ENCODE results near the gene SYCP3. TPM values are rescaled to one million over a fixed set of nuclear protein-coding genes. Genes with fewer than 3 reads are reported as not detected.

Gene SYCP3
- polyA plus RNA-seq, 1 of the 3 experiments (the other 2 are of a cell fraction) = 0.07 TPM

DNA sequence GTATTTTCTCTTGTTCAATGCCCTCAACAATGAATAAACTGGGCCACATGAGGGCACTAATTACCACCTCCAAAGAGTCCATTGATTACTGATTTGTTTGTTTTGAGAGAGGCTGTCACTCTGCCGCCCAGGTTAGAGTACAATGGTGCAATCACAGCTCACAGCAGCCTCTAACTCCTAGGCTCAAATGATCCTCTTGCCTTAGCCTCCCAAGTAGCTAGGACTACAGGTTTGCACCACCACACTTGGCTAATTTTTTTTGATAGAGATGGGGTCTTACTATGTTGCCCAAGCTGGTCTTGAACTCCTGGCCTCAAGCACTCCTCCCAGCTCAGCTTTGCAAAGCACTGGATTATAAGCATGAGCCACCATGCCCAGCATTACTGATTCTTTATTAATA, 28.3 kb upstream of the SYCP3 start:
- H3K27me3 ChIP-seq (ENCODE audit: insufficient read depth) = no peaks in the 10 kb centered on the region
- H3F3A ChIP-seq (replicated peaks; ENCODE audit: insufficient read depth) = no peaks in the 10 kb centered on the region
- WGBS (ENCODE audit: low lambda C conversion rate) = 86% methylated on average over 1 of the region's 1 CpG
- H3K36me3 ChIP-seq (replicated peaks in 1 of 2; ENCODE audit: control insufficient read depth in 1 of 2, insufficient read depth in 2 of 2, low read length in 1 of 2) = peaks cover 6 to 19% of the 10 kb centered on the region in 2 experiments
- H3K79me2 ChIP-seq (ENCODE audit: insufficient read depth) = no peaks in the 10 kb centered on the region
- H3K9me3 ChIP-seq = no peaks in the 10 kb centered on the region
- H3K27ac ChIP-seq (ENCODE audit: low read depth in 2 of 2, low read length in 1 of 2) = no peak overlapping the region
- TF ChIP-seq SIN3A (IDR thresholded peaks at IDR 0.05; ENCODE audit: borderline replicate concordance, low read depth, low read length) = no peak
- DNase-seq = no peak
- ChIA-PET POLR2A (no interaction called here), CTCF (interaction anchor here (0.7 to 1.5 kb wide), 2 partner anchors 63 to 73 kb away, joined by 4 to 6 read pairs; partner anchors contain the start of gene GNPTAB)
- H2AFZ ChIP-seq (ENCODE audit: low read depth) = no peak overlapping the region
- no peaks in the 10 kb centered on the region for H4K20me1 ChIP-seq (ENCODE audit: insufficient read depth)
- no peak overlapping the region for H3K9ac ChIP-seq
- no peaks in the 10 kb centered on the region for H3K9me2 ChIP-seq
- H3K4me1 ChIP-seq (ENCODE audit: control insufficient read depth in 1 of 2, insufficient read depth in 2 of 2, low read depth in 1 of 2, low read length in 1 of 2) = no peaks in the 10 kb centered on the region
- H3K4me2 ChIP-seq = no peak overlapping the region
- H3K4me3 ChIP-seq (ENCODE audit: low read depth in 2 of 2, low read length in 1 of 2) = no peak overlapping the region

DNA sequence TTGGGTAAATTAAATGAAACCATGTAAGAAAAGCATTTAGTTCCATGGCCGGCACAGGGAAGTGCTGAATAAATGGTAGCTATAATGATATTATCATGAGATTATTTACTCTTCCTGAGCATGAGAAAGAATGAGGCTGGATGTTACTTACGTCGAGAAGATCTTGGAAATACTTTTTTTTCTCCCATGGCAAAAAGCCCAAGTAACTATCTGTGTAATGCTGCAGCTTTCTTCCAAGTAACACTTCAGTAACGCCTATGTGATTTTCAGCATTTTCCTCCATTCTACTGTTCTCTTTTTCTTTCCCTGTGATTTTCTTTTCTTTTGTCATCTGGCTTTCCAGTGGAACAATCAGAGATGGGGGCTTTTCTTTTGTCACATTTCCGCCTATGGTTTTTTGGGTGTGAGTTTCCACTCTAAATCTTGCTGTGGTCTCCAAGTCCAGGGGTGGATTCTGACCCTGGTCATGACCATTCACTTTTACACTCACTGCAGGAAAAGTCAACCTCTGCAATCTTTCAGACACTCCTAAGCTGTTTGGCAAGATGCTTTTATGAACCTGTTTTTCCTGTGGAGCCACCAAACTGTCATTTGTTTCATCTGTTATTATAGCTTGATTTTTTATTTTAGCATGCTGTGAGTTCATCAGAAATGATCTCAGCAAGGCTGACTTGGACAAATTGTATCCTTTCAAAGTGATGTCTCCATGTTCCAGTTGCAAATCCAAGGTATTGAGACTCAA, 25.0 kb upstream of the SYCP3 start:
- no peak for DNase-seq

DNA sequence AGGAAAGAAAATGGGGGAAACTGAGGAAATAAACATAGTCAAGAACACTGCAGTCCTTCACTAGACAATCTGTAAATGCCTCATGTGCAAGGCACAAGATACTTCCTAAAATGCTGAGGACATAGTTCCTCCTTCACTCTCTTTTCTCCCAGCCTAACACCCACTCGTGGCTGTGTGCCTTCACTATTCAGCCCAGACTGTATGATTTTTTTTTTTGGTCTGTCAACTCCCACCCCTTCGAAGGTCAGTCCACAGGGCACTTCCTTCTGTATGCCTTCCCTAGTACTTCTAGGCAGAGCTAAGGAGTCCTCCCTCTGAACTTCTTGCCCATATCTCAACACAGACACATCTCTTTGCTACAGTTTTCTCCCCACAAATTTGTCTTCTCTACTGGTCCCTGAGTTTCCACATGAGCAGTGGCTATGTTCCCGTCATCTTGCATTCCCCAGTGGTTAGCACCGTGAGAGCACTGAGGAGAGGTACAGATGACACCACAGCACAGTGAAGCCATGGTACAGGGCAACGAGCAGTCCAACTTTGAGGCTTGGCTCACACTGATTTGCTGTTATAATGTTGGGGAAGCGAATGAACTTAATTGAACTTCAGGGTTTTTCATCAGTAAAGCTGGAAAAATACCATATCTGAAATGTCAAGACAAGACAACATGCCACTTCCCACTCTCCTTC, 24.1 kb upstream of the SYCP3 start:
- no peak overlapping the region for H3K4me3 ChIP-seq (ENCODE audit: low read depth in 2 of 2, low read length in 1 of 2)
- no peak for DNase-seq
- peaks cover 13 to 14% of the 10 kb centered on the region in 2 experiments for H3K36me3 ChIP-seq (replicated peaks in 1 of 2; ENCODE audit: control insufficient read depth in 1 of 2, insufficient read depth in 2 of 2, low read length in 1 of 2)
- H3K9me2 ChIP-seq = no peaks in the 10 kb centered on the region
- H3K9ac ChIP-seq = no peak overlapping the region
- H3K27ac ChIP-seq (ENCODE audit: low read depth in 2 of 2, low read length in 1 of 2) = no peak overlapping the region
- H3K79me2 ChIP-seq (ENCODE audit: insufficient read depth) = no peaks in the 10 kb centered on the region
- ChIA-PET POLR2A (no interaction called here), CTCF (interaction anchor here (1.0 to 3.6 kb wide), 3 partner anchors 10 to 77 kb away, joined by 4 to 10 read pairs (median 7); no protein-coding TSS in a partner anchor)
- no peaks in the 10 kb centered on the region for H3K27me3 ChIP-seq (ENCODE audit: insufficient read depth)
- 88% methylated on average over 6 of the region's 6 CpGs for WGBS (ENCODE audit: low lambda C conversion rate)
- H3K4me1 ChIP-seq (ENCODE audit: control insufficient read depth in 1 of 2, insufficient read depth in 2 of 2, low read depth in 1 of 2, low read length in 1 of 2) = no peaks in the 10 kb centered on the region
- no peak overlapping the region for H3K4me2 ChIP-seq
- peaks cover 6% of the 10 kb centered on the region for H3F3A ChIP-seq (replicated peaks; ENCODE audit: insufficient read depth)
- H3K9me3 ChIP-seq = no peaks in the 10 kb centered on the region
- H4K20me1 ChIP-seq (ENCODE audit: insufficient read depth) = no peaks in the 10 kb centered on the region
- no peak overlapping the region for H2AFZ ChIP-seq (ENCODE audit: low read depth)
- TF ChIP-seq FOXM1 (IDR thresholded peaks at IDR 0.05; ENCODE audit: low read depth) = no peak
- TF ChIP-seq RXRA (IDR thresholded peaks at IDR 0.05; ENCODE audit: borderline replicate concordance, low read depth) = no peak
- TF ChIP-seq TEAD4 (IDR thresholded peaks at IDR 0.05; ENCODE audit: borderline replicate concordance, insufficient read depth) = no peak
- TF ChIP-seq MXI1 (IDR thresholded peaks at IDR 0.05; ENCODE audit: low read depth, low read length) = no peak
- no peak for TF ChIP-seq TCF12 (IDR thresholded peaks at IDR 0.05)
- no peak for TF ChIP-seq RFX5 (IDR thresholded peaks at IDR 0.05; ENCODE audit: low read length)
- TF ChIP-seq, protein P1, sequence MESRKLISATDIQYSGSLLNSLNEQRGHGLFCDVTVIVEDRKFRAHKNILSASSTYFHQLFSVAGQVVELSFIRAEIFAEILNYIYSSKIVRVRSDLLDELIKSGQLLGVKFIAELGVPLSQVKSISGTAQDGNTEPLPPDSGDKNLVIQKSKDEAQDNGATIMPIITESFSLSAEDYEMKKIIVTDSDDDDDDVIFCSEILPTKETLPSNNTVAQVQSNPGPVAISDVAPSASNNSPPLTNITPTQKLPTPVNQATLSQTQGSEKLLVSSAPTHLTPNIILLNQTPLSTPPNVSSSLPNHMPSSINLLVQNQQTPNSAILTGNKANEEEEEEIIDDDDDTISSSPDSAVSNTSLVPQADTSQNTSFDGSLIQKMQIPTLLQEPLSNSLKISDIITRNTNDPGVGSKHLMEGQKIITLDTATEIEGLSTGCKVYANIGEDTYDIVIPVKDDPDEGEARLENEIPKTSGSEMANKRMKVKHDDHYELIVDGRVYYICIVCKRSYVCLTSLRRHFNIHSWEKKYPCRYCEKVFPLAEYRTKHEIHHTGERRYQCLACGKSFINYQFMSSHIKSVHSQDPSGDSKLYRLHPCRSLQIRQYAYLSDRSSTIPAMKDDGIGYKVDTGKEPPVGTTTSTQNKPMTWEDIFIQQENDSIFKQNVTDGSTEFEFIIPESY (IDR thresholded peaks at IDR 0.05; ENCODE audit: borderline replicate concordance, low read depth) = no peak
- TF ChIP-seq YY1 (IDR thresholded peaks at IDR 0.05; ENCODE audit: low read depth) = no peak
- no peak for TF ChIP-seq FOXJ3 (CRISPR knock-in tag; IDR thresholded peaks at IDR 0.05)
- TF ChIP-seq CHD2 (IDR thresholded peaks at IDR 0.05; ENCODE audit: low read length, partially characterized antibody) = no peak
- TF ChIP-seq JUND (IDR thresholded peaks at IDR 0.05) = no peak
- TF ChIP-seq EP300 (IDR thresholded peaks at IDR 0.05; ENCODE audit: borderline replicate concordance in 1 of 2, low read depth in 1 of 2, low read length in 1 of 2) = no peak
- TF ChIP-seq, protein P2, sequence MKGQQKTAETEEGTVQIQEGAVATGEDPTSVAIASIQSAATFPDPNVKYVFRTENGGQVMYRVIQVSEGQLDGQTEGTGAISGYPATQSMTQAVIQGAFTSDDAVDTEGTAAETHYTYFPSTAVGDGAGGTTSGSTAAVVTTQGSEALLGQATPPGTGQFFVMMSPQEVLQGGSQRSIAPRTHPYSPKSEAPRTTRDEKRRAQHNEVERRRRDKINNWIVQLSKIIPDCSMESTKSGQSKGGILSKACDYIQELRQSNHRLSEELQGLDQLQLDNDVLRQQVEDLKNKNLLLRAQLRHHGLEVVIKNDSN (IDR thresholded peaks at IDR 0.05; ENCODE audit: borderline replicate concordance, low read depth) = no peak
- TF ChIP-seq, protein P3, sequence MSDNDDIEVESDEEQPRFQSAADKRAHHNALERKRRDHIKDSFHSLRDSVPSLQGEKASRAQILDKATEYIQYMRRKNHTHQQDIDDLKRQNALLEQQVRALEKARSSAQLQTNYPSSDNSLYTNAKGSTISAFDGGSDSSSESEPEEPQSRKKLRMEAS (IDR thresholded peaks at IDR 0.05; ENCODE audit: low read depth) = no peak

More for the DNA sequence above, 25.0 kb upstream of the SYCP3 start:
- no peaks in the 10 kb centered on the region for H3K27me3 ChIP-seq (ENCODE audit: insufficient read depth)
- H3K4me2 ChIP-seq = no peak overlapping the region
- no peaks in the 10 kb centered on the region for H3K4me1 ChIP-seq (ENCODE audit: control insufficient read depth in 1 of 2, insufficient read depth in 2 of 2, low read depth in 1 of 2, low read length in 1 of 2)
- H3K27ac ChIP-seq (ENCODE audit: low read depth in 2 of 2, low read length in 1 of 2) = no peak overlapping the region
- no peaks in the 10 kb centered on the region for H4K20me1 ChIP-seq (ENCODE audit: insufficient read depth)
- POLR2A ChIA-PET = no interaction called here
- no peak overlapping the region for H3K4me3 ChIP-seq (ENCODE audit: low read depth in 2 of 2, low read length in 1 of 2)
- H3F3A ChIP-seq (replicated peaks; ENCODE audit: insufficient read depth) = peaks cover 6% of the 10 kb centered on the region
- no peaks in the 10 kb centered on the region for H3K9me2 ChIP-seq
- H3K9me3 ChIP-seq = no peaks in the 10 kb centered on the region
- no peak overlapping the region for H3K9ac ChIP-seq
- CTCF ChIA-PET = interaction anchor here (1.0 to 3.6 kb wide), 2 partner anchors 9 to 76 kb away, joined by 7 to 10 read pairs; no protein-coding TSS in a partner anchor
- H2AFZ ChIP-seq (ENCODE audit: low read depth) = no peak overlapping the region
- H3K79me2 ChIP-seq (ENCODE audit: insufficient read depth) = no peaks in the 10 kb centered on the region
- peaks cover 9 to 16% of the 10 kb centered on the region in 2 experiments for H3K36me3 ChIP-seq (replicated peaks in 1 of 2; ENCODE audit: control insufficient read depth in 1 of 2, insufficient read depth in 2 of 2, low read length in 1 of 2)
- TF ChIP-seq, protein P4, sequence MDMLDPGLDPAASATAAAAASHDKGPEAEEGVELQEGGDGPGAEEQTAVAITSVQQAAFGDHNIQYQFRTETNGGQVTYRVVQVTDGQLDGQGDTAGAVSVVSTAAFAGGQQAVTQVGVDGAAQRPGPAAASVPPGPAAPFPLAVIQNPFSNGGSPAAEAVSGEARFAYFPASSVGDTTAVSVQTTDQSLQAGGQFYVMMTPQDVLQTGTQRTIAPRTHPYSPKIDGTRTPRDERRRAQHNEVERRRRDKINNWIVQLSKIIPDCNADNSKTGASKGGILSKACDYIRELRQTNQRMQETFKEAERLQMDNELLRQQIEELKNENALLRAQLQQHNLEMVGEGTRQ (IDR thresholded peaks at IDR 0.05; ENCODE audit: borderline replicate concordance, low read depth, low read length) = no peak
- TF ChIP-seq YY1 (IDR thresholded peaks at IDR 0.05; ENCODE audit: low read depth) (no peak), EZH2phosphoT487 (IDR thresholded peaks at IDR 0.05; ENCODE audit: borderline replicate concordance, low read depth) (no peak)
- 95% methylated on average over 5 of the region's 5 CpGs for WGBS (ENCODE audit: low lambda C conversion rate)

Measured in SK-N-SH (cell line).